ENCODE results near the gene COX10. TPM values are rescaled to one million over a fixed set of nuclear protein-coding genes. Genes with fewer than 3 reads are reported as not detected.

COX10 gene
- 21.9 TPM for polyA plus RNA-seq (2012; ENCODE audit: insufficient read length, low read depth)

GRCh38 chr17:14069251-14070021, at the start of gene COX10:
TSS of gene COX10 (plus strand) at chr17:14069504. CDS start at chr17:14069606, 102 bp downstream.
- TF ChIP-seq REST (IDR thresholded peaks at IDR 0.05; ENCODE audit: insufficient read depth in 1 of 2, low read depth in 2 of 2, low read length in 2 of 2) (0 out of 4 replicates have a peak, but pooled peaks of 1 of the 2 experiments have one; percentile 28), FOXP2 (optimal IDR thresholded peaks at IDR 0.05; ENCODE audit: borderline replicate concordance, extremely low read depth, extremely low read length, insufficient read depth) (peak; percentile 77), POLR2AphosphoS5 (IDR thresholded peaks at IDR 0.05; ENCODE audit: low read depth, low read length) (peak; percentile 94), SIN3A (IDR thresholded peaks at IDR 0.05; ENCODE audit: borderline replicate concordance, insufficient read depth, low read length) (peak; percentile 89; the same call in 1 of the 2 replicates), TAF1 (IDR thresholded peaks at IDR 0.05; ENCODE audit: borderline replicate concordance, insufficient read depth, low read length) (peak; percentile 97)

GRCh38 chr17:14032234-14032633, 37.1 kb upstream of the COX10 start:
- TF ChIP-seq FOXP2 (optimal IDR thresholded peaks at IDR 0.05; ENCODE audit: borderline replicate concordance, extremely low read depth, extremely low read length, insufficient read depth) (no peak), SIN3A (IDR thresholded peaks at IDR 0.05; ENCODE audit: borderline replicate concordance, insufficient read depth, low read length) (no peak), REST (IDR thresholded peaks at IDR 0.05; ENCODE audit: insufficient read depth in 1 of 2, low read depth in 2 of 2, low read length in 2 of 2) (no peak), TAF1 (IDR thresholded peaks at IDR 0.05; ENCODE audit: borderline replicate concordance, insufficient read depth, low read length) (no peak), POLR2AphosphoS5 (IDR thresholded peaks at IDR 0.05; ENCODE audit: low read depth, low read length) (no peak)

GRCh38 chr17:14033166-14033565, 36.1 kb upstream of the COX10 start:
- TF ChIP-seq REST (IDR thresholded peaks at IDR 0.05; ENCODE audit: insufficient read depth in 1 of 2, low read depth in 2 of 2, low read length in 2 of 2) (no peak), FOXP2 (optimal IDR thresholded peaks at IDR 0.05; ENCODE audit: borderline replicate concordance, extremely low read depth, extremely low read length, insufficient read depth) (no peak), TAF1 (IDR thresholded peaks at IDR 0.05; ENCODE audit: borderline replicate concordance, insufficient read depth, low read length) (no peak), SIN3A (IDR thresholded peaks at IDR 0.05; ENCODE audit: borderline replicate concordance, insufficient read depth, low read length) (no peak), POLR2AphosphoS5 (IDR thresholded peaks at IDR 0.05; ENCODE audit: low read depth, low read length) (no peak)

- no peak for TF ChIP-seq POLR2AphosphoS5 (IDR thresholded peaks at IDR 0.05; ENCODE audit: low read depth, low read length)
- TF ChIP-seq REST (IDR thresholded peaks at IDR 0.05; ENCODE audit: insufficient read depth in 1 of 2, low read depth in 2 of 2, low read length in 2 of 2) = no peak
- TF ChIP-seq FOXP2 (optimal IDR thresholded peaks at IDR 0.05; ENCODE audit: borderline replicate concordance, extremely low read depth, extremely low read length, insufficient read depth) = no peak
- TF ChIP-seq TAF1 (IDR thresholded peaks at IDR 0.05; ENCODE audit: borderline replicate concordance, insufficient read depth, low read length) = no peak
- TF ChIP-seq SIN3A (IDR thresholded peaks at IDR 0.05; ENCODE audit: borderline replicate concordance, insufficient read depth, low read length) = no peak
Measured at GRCh38 chr17:14037453-14037852, 31.9 kb upstream of the COX10 start.
